Gastroesophageal sphincter (tissue), 4 donors: Measurements from ENCODE around the gene CALHM5. TPM values are rescaled to one million over a fixed set of nuclear protein-coding genes. Genes with fewer than 3 reads are reported as not detected.

Source experiments
- ATAC-seq: fragments of 150-250 bp; one replicate; pipeline ENCODE4 v1.9.1; 2016; ENCODE audit warnings: mild to moderate bottlenecking, moderate library complexity
- H3K27ac ChIP-seq, 4 donors: fragments of 200-600 bp; sonication (generic) in 3 of 4; 1 replicate in 3 of 4; 2 replicates in 1 of 4; pipeline ENCODE4 v1.5.1; 2016 to 2019
- H3K27me3 ChIP-seq: fragments of 200-600 bp; sonication (generic); one replicate; pipeline ENCODE4 v1.5.1; 2019
- H3K36me3 ChIP-seq, 2 donors: fragments of 200-600 bp; sonication (generic); one replicate each; pipeline ENCODE4 v1.5.1; 2019; ENCODE audit warnings: control low read depth in 1 of 2
- H3K4me1 ChIP-seq, 3 donors: fragments of 200-600 bp; sonication (generic); 1 replicate in 2 of 3; 2 replicates in 1 of 3; pipeline ENCODE4 v1.5.1; 2016 to 2019; ENCODE audit warnings: control low read depth in 2 of 3
- H3K4me3 ChIP-seq, 2 donors: fragments of 200-600 bp; sonication (generic); one replicate each; pipeline ENCODE4 v1.5.1; 2019; ENCODE audit warnings: mild to moderate bottlenecking in 1 of 2, moderate library complexity in 1 of 2
- H3K9me3 ChIP-seq, 3 donors: fragments of 200-600 bp; sonication (generic); one replicate each; pipeline ENCODE4 v1.5.1; 2017 to 2019; ENCODE audit warnings: control low read depth in 2 of 3
- CTCF ChIP-seq, 4 experiments: fragments of 200-600 bp in 2 of 4; fragments of 450-650 bp in 2 of 4; sonication (generic) in 1 of 4; IDR thresholded peaks; one replicate each; pipeline ENCODE4 v1.5.1; 2017 to 2019; ENCODE audit warnings: antibody characterized with exemption in 4 of 4, mild to moderate bottlenecking in 2 of 4, moderate library complexity in 2 of 4
- EP300 ChIP-seq: sonication (generic); formaldehyde crosslinking; IDR thresholded peaks from one replicate; pipeline ENCODE4 v1.6.1; 2017; ENCODE audit warnings: antibody characterized with exemption, mild to moderate bottlenecking
- POLR2A ChIP-seq, 2 donors: fragments of 450-650 bp; IDR thresholded peaks; one replicate each; pipeline ENCODE4 v1.6.1; 2017; ENCODE audit warnings: antibody characterized with exemption in 2 of 2, mild to moderate bottlenecking in 2 of 2, moderate library complexity in 1 of 2
- POLR2AphosphoS5 ChIP-seq: sonication (generic); formaldehyde crosslinking; IDR thresholded peaks from one replicate; pipeline ENCODE4 v1.6.1; 2017; ENCODE audit warnings: antibody characterized with exemption
- WGBS, 2 donors: methylation state at CpG; one replicate each; pipeline ENCODE4 v1.1.5; 2018; ENCODE audit warnings: low coverage in 1 of 2; 5-methylcytosine and 5-hydroxymethylcytosine counted together
- total RNA-seq, 4 donors: library from RNA; depleted of rRNA; stranded (reverse); fragments of >200 nt; gene quantifications; one replicate each; pipeline ENCODE4 v1.1.0, GENCODE V29; 2016

The CALHM5 gene
- total RNA-seq, 4 donors from 2014 or later, result 0.81 to 6.0 (median 3.0) TPM

GRCh38 chr6:116531675-116532570 is 20.5 kb downstream of the CALHM5 start:
- H3K9me3 ChIP-seq, result no peaks in the 10 kb centered on the region
- no peaks in the 10 kb centered on the region for H3K36me3 ChIP-seq
- no peak overlapping the region for H3K4me3 ChIP-seq
- TF ChIP-seq POLR2A (IDR thresholded peaks at IDR 0.05) (no peak), CTCF (IDR thresholded peaks at IDR 0.05) (peak; percentile 56 to 83 (median 73)), EP300 (no peak), POLR2AphosphoS5 (no peak)
- 78 to 85% methylated on average over 11 to 12 of the region's 12 CpGs for WGBS, 2 donors
- H3K27me3 ChIP-seq, result no peaks in the 10 kb centered on the region
- ATAC-seq, result peak; percentile 77
- H3K27ac ChIP-seq, result no peak overlapping the region
- H3K4me1 ChIP-seq, result no peaks in the 10 kb centered on the region

GRCh38 chr6:116533233-116533957 is 22.0 kb downstream of the CALHM5 start:
- Histone ChIP-seq H3K9me3 (no peaks in the 10 kb centered on the region), H3K27ac (no peak overlapping the region), H3K27me3 (no peaks in the 10 kb centered on the region), H3K36me3 (no peaks in the 10 kb centered on the region), H3K4me3 (no peak overlapping the region), H3K4me1 (no peaks in the 10 kb centered on the region)
- TF ChIP-seq CTCF (IDR thresholded peaks at IDR 0.05), result no peak
- no peak for TF ChIP-seq POLR2AphosphoS5
- WGBS, 2 donors, result 57 to 70% methylated on average over 7 to 9 of the region's 9 CpGs
- no peak for ATAC-seq

- H3K4me1 ChIP-seq, result no peaks in the 10 kb centered on the region
- H3K27me3 ChIP-seq, result peaks cover 3% of the 10 kb centered on the region
- no peak for ATAC-seq
- no peak overlapping the region for H3K27ac ChIP-seq
- H3K9me3 ChIP-seq, result no peaks in the 10 kb centered on the region
- H3K36me3 ChIP-seq, result no peaks in the 10 kb centered on the region
- H3K4me3 ChIP-seq, result no peak overlapping the region
- TF ChIP-seq POLR2AphosphoS5 (no peak), EP300 (no peak)
Observed at GRCh38 chr6:116535109-116535508, 23.7 kb downstream of the CALHM5 start.

- no peak overlapping the region for H3K27ac ChIP-seq
- WGBS, 2 donors, result 8 to 16% methylated on average over 4 of the region's 4 CpGs
- H3K36me3 ChIP-seq, result no peaks in the 10 kb centered on the region
- ATAC-seq, result peak; percentile 39
- H3K4me1 ChIP-seq, result no peaks in the 10 kb centered on the region
- H3K9me3 ChIP-seq, result no peaks in the 10 kb centered on the region
- H3K27me3 ChIP-seq, result peaks cover 6% of the 10 kb centered on the region
- TF ChIP-seq CTCF (IDR thresholded peaks at IDR 0.05) (peak; percentile 63 to 65 (median 64)), POLR2AphosphoS5 (no peak)
- no peak overlapping the region for H3K4me3 ChIP-seq
Observed at GRCh38 chr6:116536216-116536621, 24.8 kb downstream of the CALHM5 start.

GRCh38 chr6:116542426-116542825 is 31.0 kb downstream of the CALHM5 start:
- H3K27me3 ChIP-seq, result peaks cover 10% of the 10 kb centered on the region
- no peak overlapping the region for H3K4me3 ChIP-seq
- TF ChIP-seq CTCF (IDR thresholded peaks at IDR 0.05) (no peak), EP300 (no peak), POLR2A (IDR thresholded peaks at IDR 0.05) (no peak), POLR2AphosphoS5 (no peak)
- H3K36me3 ChIP-seq, result no peaks in the 10 kb centered on the region
- no peak overlapping the region for H3K27ac ChIP-seq
- no peaks in the 10 kb centered on the region for H3K4me1 ChIP-seq
- no peak for ATAC-seq
- H3K9me3 ChIP-seq, result no peaks in the 10 kb centered on the region
